Activated CD8-positive, alpha-beta T cell treated with anti-CD3 and anti-CD28 coated beads for 36 hours (primary cell): ENCODE results near the gene RNF125. TPM values are rescaled to one million over a fixed set of nuclear protein-coding genes. Genes with fewer than 3 reads are reported as not detected.

ENCODE experiments used
- total RNA-seq, 2 experiments: library from RNA; stranded (reverse); gene quantifications; one replicate each; pipeline ENCODE4 v1.2.3, GENCODE V29; 2021

The RNF125 gene
- total RNA-seq, 2 experiments from 2014 or later: 15.3 to 19.1 TPM

Other genes starting within 250 kb of the RNF125 start
- 10 to 100 TPM; 26.1 to 29.6 TPM for gene TRAPPC8, start 75.7 kb upstream of the RNF125 start, total RNA-seq
- gene RNF138, start 73.0 kb downstream of the RNF125 start, total RNA-seq: 10 to 100 TPM; 86.0 to 89.5 TPM
- gene MEP1B, start 171.2 kb downstream of the RNF125 start, total RNA-seq: not detected